ENCODE results near the gene ADCYAP1. TPM values are rescaled to one million over a fixed set of nuclear protein-coding genes. Genes with fewer than 3 reads are reported as not detected.

The ADCYAP1 gene
- total RNA-seq, 4 donors from 2014 or later, result not detected

DNA sequence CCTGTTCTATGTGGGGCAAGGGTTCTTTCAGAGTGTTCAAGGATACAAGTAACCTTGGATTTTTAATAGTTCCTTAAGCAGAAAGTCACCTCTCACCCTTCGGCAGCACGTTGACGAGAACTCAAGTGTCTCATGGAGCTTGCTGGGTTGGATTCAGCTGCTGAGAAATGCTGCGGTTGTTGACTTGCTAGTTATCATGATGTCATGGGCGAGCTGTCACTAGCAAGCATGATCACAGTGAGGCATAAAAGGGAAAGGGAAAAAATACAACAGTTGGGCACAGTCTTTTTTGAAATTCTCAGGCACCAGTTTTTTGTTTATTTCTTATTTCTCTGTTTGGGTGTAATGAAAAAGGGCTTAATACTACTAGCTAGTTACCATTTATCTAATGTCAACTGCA is 53.2 kb downstream of the ADCYAP1 start:
- TF ChIP-seq, protein P1, sequence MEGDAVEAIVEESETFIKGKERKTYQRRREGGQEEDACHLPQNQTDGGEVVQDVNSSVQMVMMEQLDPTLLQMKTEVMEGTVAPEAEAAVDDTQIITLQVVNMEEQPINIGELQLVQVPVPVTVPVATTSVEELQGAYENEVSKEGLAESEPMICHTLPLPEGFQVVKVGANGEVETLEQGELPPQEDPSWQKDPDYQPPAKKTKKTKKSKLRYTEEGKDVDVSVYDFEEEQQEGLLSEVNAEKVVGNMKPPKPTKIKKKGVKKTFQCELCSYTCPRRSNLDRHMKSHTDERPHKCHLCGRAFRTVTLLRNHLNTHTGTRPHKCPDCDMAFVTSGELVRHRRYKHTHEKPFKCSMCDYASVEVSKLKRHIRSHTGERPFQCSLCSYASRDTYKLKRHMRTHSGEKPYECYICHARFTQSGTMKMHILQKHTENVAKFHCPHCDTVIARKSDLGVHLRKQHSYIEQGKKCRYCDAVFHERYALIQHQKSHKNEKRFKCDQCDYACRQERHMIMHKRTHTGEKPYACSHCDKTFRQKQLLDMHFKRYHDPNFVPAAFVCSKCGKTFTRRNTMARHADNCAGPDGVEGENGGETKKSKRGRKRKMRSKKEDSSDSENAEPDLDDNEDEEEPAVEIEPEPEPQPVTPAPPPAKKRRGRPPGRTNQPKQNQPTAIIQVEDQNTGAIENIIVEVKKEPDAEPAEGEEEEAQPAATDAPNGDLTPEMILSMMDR (IDR thresholded peaks at IDR 0.05), result no peak
- no peak for TF ChIP-seq POLR2A (IDR thresholded peaks at IDR 0.05)
- no peaks in the 10 kb centered on the region for H3K36me3 ChIP-seq
- DNase-seq, result no peak
- H3K9me3 ChIP-seq, result no peaks in the 10 kb centered on the region
- H3K4me3 ChIP-seq, result no peak overlapping the region
- H3K4me1 ChIP-seq, result no peaks in the 10 kb centered on the region
- H3K27ac ChIP-seq, result no peak overlapping the region
- H3K27me3 ChIP-seq, result no peaks in the 10 kb centered on the region

DNA sequence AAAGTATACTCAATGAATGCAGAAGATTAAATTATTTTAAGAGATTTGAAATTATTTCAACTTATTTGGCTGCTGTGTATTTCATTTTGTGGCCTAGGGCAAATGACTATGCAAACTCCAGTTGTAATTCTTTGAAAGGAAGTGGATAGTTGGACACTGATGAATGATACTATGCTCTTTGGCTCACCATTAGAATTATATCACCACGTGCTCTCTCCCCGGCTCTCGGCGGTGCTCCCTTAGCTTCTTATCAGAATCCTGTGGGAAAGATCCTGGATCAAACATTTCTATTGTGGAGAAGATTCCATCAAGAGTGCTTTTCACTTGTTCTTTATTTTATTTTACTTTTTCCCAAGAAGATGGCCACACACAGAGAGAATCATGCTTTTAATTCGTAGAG is 55.2 kb downstream of the ADCYAP1 start:
- Histone ChIP-seq H3K27me3 (no peaks in the 10 kb centered on the region), H3K36me3 (no peaks in the 10 kb centered on the region), H3K4me3 (no peak overlapping the region), H3K27ac (no peak overlapping the region), H3K9me3 (no peaks in the 10 kb centered on the region), H3K4me1 (no peaks in the 10 kb centered on the region)
- TF ChIP-seq POLR2A (IDR thresholded peaks at IDR 0.05), result no peak
- TF ChIP-seq, protein P1 (IDR thresholded peaks at IDR 0.05), result no peak
- DNase-seq, result no peak

Other genes with a start within 250 kb of the ADCYAP1 start
- 10 to 100 TPM in 3 of 4 donors, 1 to 10 TPM in 1; 6.7 to 71.8 (median 11.7) TPM for gene TYMS, start 247.2 kb upstream of the ADCYAP1 start, total RNA-seq
- gene ENOSF1, start 192.2 kb upstream of the ADCYAP1 start, total RNA-seq, result 100 to 1,000 TPM in 3 of 4 donors, 10 to 100 TPM in 1; 77.6 to 191 (median 132) TPM
- 100 to 1,000 TPM in 1 of 4 donors, 10 to 100 TPM in 3; 46.2 to 119 (median 83.0) TPM for gene YES1, start 92.6 kb upstream of the ADCYAP1 start, total RNA-seq